ENCODE data around the gene NCOA7.

Gene NCOA7

DNA sequence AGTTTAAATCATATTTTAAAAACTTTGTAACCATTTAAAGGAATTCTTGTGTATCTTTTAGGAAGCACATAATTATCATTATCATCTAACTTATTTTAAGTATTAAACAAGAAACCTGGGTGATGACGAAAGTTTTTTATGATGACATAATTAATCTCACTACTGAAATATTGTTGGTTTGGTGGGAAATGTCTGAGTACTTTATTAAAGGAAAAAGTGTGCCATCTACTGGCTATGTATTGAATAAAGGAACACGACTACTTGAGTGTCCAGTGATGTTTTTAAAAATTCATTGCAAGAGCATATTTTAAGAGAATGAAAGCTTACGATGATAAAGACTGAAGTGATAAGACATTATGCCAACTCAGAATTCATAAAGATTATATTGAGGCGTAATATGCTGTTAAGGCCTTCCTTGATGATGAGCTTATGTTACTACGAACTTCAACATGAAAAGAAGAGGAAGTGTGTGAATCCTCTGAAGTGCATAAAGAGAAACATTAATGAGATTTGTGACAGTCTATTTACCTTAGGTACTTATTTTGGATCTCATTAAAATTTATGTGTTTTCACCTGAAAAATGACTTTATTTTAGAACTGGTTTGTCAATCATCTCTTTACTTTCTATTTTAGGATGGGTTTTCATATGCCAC is 183.6 kb downstream of the NCOA7 start:
- DNase-seq: peak; percentile 42
- no peaks in the 10 kb centered on the region for H3K79me2 ChIP-seq (ENCODE audit: low read length)
- no peaks in the 10 kb centered on the region for H4K20me1 ChIP-seq (ENCODE audit: insufficient read depth, low read length)
- no peaks in the 10 kb centered on the region for H3K27me3 ChIP-seq (replicated peaks; ENCODE audit: insufficient read depth, low read length)
- no peaks in the 10 kb centered on the region for H3F3A ChIP-seq (ENCODE audit: insufficient read depth, low read length)
- no peak for TF ChIP-seq EZH2phosphoT487 (IDR thresholded peaks at IDR 0.05; ENCODE audit: low read length)
- peak; percentile 52 for TF ChIP-seq CTCF (IDR thresholded peaks at IDR 0.05; ENCODE audit: low read length)
- TF ChIP-seq EZH2 (optimal IDR thresholded peaks at IDR 0.05; ENCODE audit: low read depth, low read length): no peak
- H3K4me1 ChIP-seq (ENCODE audit: low read length): no peaks in the 10 kb centered on the region
- H3K9me2 ChIP-seq (replicated peaks; ENCODE audit: insufficient read depth, low read length): no peaks in the 10 kb centered on the region
- no peak overlapping the region for H3K27ac ChIP-seq (ENCODE audit: low read length)
- no peaks in the 10 kb centered on the region; the same call in 1 of the 2 replicates for H3K36me3 ChIP-seq (replicated peaks; ENCODE audit: insufficient read depth, low read length)
- no peak overlapping the region for H3K9ac ChIP-seq (ENCODE audit: low read length)
- H3K9me3 ChIP-seq (replicated peaks; ENCODE audit: insufficient read depth, low read length): no peaks in the 10 kb centered on the region
- no peak overlapping the region for H3K4me3 ChIP-seq (ENCODE audit: low read length)
- H2AFZ ChIP-seq (ENCODE audit: low read length): no peak overlapping the region
- H3K4me2 ChIP-seq (ENCODE audit: low read depth, low read length): no peak overlapping the region

- H3F3A ChIP-seq (ENCODE audit: insufficient read depth, low read length): no peaks in the 10 kb centered on the region
These were observed 188.3 kb downstream of the NCOA7 start for GRCh38 chr6:125979101-125979500.

More at GRCh38 chr6:125979101-125979500, 188.3 kb downstream of the NCOA7 start:
- no peak overlapping the region for H3K27ac ChIP-seq (ENCODE audit: low read length)
- no peak for DNase-seq
- H3K4me2 ChIP-seq (ENCODE audit: low read depth, low read length): no peak overlapping the region
- H3K27me3 ChIP-seq (replicated peaks; ENCODE audit: insufficient read depth, low read length): no peaks in the 10 kb centered on the region
- H3K9ac ChIP-seq (ENCODE audit: low read length): no peak overlapping the region
- H2AFZ ChIP-seq (ENCODE audit: low read length): no peak overlapping the region
- H3K4me1 ChIP-seq (ENCODE audit: low read length): no peaks in the 10 kb centered on the region
- no peaks in the 10 kb centered on the region for H3K9me3 ChIP-seq (replicated peaks; ENCODE audit: insufficient read depth, low read length)
- H4K20me1 ChIP-seq (ENCODE audit: insufficient read depth, low read length): no peaks in the 10 kb centered on the region
- H3K36me3 ChIP-seq (replicated peaks; ENCODE audit: insufficient read depth, low read length): no peaks in the 10 kb centered on the region; the same call in 1 of the 2 replicates
- H3K79me2 ChIP-seq (ENCODE audit: low read length): no peaks in the 10 kb centered on the region
- H3K4me3 ChIP-seq (ENCODE audit: low read length): no peak overlapping the region
- no peak for TF ChIP-seq CTCF (IDR thresholded peaks at IDR 0.05; ENCODE audit: low read length)
- no peak for TF ChIP-seq EZH2phosphoT487 (IDR thresholded peaks at IDR 0.05; ENCODE audit: low read length)
- no peak for TF ChIP-seq EZH2 (optimal IDR thresholded peaks at IDR 0.05; ENCODE audit: low read depth, low read length)
- H3K9me2 ChIP-seq (replicated peaks; ENCODE audit: insufficient read depth, low read length): no peaks in the 10 kb centered on the region

Measured in MM.1S (cell line).